Measurements from ENCODE around the gene SHMT2. TPM values are rescaled to one million over a fixed set of nuclear protein-coding genes. Genes with fewer than 3 reads are reported as not detected.
A peak's percentile ranks its signal among the peaks of the same experiment; 100 is the strongest.

The SHMT2 gene
- total RNA-seq = 100 to 1,000 TPM in 1 of 5 experiments, 10 to 100 TPM in 4; 21.7 to 175 (median 36.1) TPM
- polyA plus RNA-seq = 10 to 100 TPM; 29.7 to 40.4 TPM
- 22.7 reads per million, percentile 53 among the genes with 10 or more reads in this experiment for total RNA-seq

DNA sequence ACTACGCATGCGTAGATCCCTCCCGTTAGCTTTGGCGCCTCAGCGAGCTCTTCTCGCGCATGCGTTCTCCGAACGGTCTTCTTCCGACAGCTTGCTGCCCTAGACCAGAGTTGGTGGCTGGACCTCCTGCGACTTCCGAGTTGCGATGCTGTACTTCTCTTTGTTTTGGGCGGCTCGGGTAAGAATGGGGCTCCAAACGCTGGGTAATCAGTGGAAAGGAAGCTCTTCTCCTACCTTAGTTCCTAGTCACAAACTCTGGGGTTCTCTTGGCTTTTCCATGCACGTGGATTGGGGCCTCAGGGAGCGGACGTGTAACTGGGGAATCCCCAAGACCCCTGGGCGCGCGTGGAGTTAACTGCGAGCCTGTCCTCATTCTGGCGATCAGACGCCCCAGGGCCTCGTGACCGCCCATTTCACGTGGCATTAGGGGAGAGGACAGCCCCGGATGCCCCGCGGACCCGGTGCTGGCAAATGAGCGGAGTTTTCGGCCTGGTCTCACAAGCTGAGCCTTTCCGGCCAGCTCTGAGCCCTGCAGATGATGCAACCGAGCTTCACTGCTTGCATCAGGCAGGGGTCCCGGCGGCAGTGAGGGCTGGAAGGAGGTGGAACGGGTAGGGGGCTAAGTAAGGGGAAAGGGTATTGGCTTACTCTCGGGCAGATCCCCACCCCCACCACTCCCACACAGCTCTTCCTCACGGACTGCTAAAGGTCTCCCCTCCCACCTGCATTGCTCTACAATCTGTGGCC is at the start of gene SHMT2:
Gene SHMT2 (plus strand): TSS at position 78 of the 747 bp plus-strand sequence. CDS start 68 bp downstream, at position 146.
- POLR2A ChIA-PET = interaction anchor here (0.6 to 9.4 kb wide), 7 partner anchors 11 to 593 kb away, joined by 3 to 79 read pairs (median 7); partner anchors contain the start of gene STAT6
- CTCF ChIA-PET = interaction anchor here (0.7 to 11.7 kb wide), 8 partner anchors 10 to 118 kb away, joined by 3 to 148 read pairs (median 4); a partner anchor contains a TSS
- Mint-ChIP-seq H3K9me3 (peaks cover 0 to 2% (median 0%) of the 10 kb centered on the region in 11 donors), H3K36me3 (peaks cover 13 to 30% (median 18%) of the 10 kb centered on the region in 5 donors), H3K27me3 (peaks cover 11 to 28% (median 23%) of the 10 kb centered on the region in 5 donors), H3K4me3 (peak within 1 kb of the TSS; percentile 88 to 99 (median 92)), H3K4me1 (peaks cover 38 to 66% (median 55%) of the 10 kb centered on the region in 7 donors), H3K27ac (peak within 1 kb of the TSS; percentile 3 to 95 (median 84))
- intact Hi-C loops (cut with micrococcal nuclease) = loop anchor here (1.0 to 5.0 kb wide), 4 partner anchors 9 to 598 kb away; partner anchors contain the start of genes BAZ2A (in 1 of the 2) and R3HDM2 (in 1 of the 2)
- Histone ChIP-seq H3K36me3 (ENCODE audit: control insufficient read depth in 2 of 3, insufficient read depth in 3 of 3, low read length in 3 of 3) (peaks cover 0 to 36% (median 0%) of the 10 kb centered on the region in 3 experiments), H3K27me3 (ENCODE audit: control insufficient read depth in 2 of 2, insufficient read depth in 2 of 2, low read length in 2 of 2) (peaks cover 6 to 12% of the 10 kb centered on the region in 2 donors), H3K4me3 (ENCODE audit: low read length) (peak within 1 kb of the TSS; percentile 82), H3K27ac (ENCODE audit: low read depth, low read length) (peak within 1 kb of the TSS; percentile 69), H3K4me1 (ENCODE audit: control insufficient read depth in 2 of 2, insufficient read depth in 2 of 2, low read length in 2 of 2) (peaks cover 21 to 46% of the 10 kb centered on the region in 2 donors), H3K9me3 (ENCODE audit: control insufficient read depth in 2 of 3, low read length in 3 of 3) (no peaks in the 10 kb centered on the region)
- DNase-seq = peak; percentile 73 to 92 (median 88)
- peak; percentile 62 for ATAC-seq

DNA sequence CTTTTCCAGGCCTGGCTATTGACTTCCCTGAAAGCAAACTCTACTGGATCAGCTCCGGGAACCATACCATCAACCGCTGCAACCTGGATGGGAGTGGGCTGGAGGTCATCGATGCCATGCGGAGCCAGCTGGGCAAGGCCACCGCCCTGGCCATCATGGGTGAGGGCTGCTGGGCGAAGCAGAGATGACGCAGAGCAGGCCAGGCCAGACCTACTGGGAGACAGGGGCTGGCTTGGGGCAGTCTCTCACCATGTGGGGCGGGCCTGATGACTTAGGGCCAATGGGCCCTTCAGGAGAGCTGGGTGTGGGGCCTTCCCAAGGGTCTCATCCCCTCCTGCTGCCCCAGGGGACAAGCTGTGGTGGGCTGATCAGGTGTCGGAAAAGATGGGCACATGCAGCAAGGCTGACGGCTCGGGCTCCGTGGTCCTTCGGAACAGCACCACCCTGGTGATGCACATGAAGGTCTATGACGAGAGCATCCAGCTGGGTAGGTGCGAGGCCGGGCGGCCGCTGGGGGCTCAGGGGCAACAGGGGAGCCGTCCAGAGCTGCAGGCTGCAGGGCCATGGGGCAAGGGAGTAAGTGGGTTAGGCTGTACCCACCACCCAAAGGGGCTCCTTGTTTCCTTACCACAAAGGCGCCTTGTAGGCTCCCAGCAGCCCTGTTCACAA is 49.1 kb upstream of the SHMT2 start:
- peaks cover 0 to 9% (median 0%) of the 10 kb centered on the region in 5 donors for H3K36me3 Mint-ChIP-seq
- DNase-seq = no peak
- intact Hi-C loops (cut with micrococcal nuclease) = loop anchor here in 1 of 2 donors (10.0 kb wide), 1 partner anchor 426 kb away; the partner anchor contains the start of gene PRIM1

DNA sequence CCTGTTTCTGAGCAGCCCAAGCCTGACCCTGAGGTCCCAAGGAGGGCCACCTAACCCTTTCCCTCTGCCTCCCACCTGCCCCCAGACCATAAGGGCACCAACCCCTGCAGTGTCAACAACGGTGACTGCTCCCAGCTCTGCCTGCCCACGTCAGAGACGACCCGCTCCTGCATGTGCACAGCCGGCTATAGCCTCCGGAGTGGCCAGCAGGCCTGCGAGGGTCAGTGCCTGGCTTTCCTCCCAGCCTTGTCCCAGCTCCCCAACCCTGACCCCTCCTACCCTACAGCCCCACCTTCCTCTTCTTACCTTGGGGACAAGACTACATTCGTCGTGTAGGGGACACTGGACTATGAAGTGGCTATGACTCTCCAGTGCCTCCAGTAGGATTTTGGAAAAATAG is 48.4 kb upstream of the SHMT2 start:
- no peak for DNase-seq
- ATAC-seq = no peak
- Mint-ChIP-seq H3K4me1 (peaks cover 2 to 10% (median 6%) of the 10 kb centered on the region in 7 donors), H3K27me3 (peaks cover 0 to 2% (median 0%) of the 10 kb centered on the region in 5 donors), H3K9me3 (no peaks in the 10 kb centered on the region), H3K27ac (no peak overlapping the region), H3K4me3 (no peak overlapping the region), H3K36me3 (peaks cover 0 to 9% (median 0%) of the 10 kb centered on the region in 5 donors)
- H3K9me3 ChIP-seq (ENCODE audit: control insufficient read depth in 2 of 3, low read length in 3 of 3) = no peaks in the 10 kb centered on the region
- H3K27me3 ChIP-seq (ENCODE audit: control insufficient read depth in 2 of 2, insufficient read depth in 2 of 2, low read length in 2 of 2) = no peaks in the 10 kb centered on the region
- H3K4me3 ChIP-seq (ENCODE audit: low read length) = no peak overlapping the region
- H3K27ac ChIP-seq (ENCODE audit: low read depth, low read length) = no peak overlapping the region
- no peaks in the 10 kb centered on the region for H3K4me1 ChIP-seq (ENCODE audit: control insufficient read depth in 2 of 2, insufficient read depth in 2 of 2, low read length in 2 of 2)
- ChIA-PET CTCF (interaction anchor here (0.7 to 8.3 kb wide), 2 partner anchors 57 to 457 kb away, joined by 3 to 162 read pairs; partner anchors contain the start of gene LRP1), POLR2A (no interaction called here)
- H3K36me3 ChIP-seq (ENCODE audit: control insufficient read depth in 2 of 3, insufficient read depth in 3 of 3, low read length in 3 of 3) = no peaks in the 10 kb centered on the region
- intact Hi-C loops (cut with micrococcal nuclease) = loop anchor here in 1 of 2 donors (10.0 kb wide), 1 partner anchor 426 kb away; the partner anchor contains the start of gene PRIM1

More for the DNA sequence above, 49.1 kb upstream of the SHMT2 start:
- H3K36me3 ChIP-seq (ENCODE audit: control insufficient read depth in 2 of 3, insufficient read depth in 3 of 3, low read length in 3 of 3) = no peaks in the 10 kb centered on the region
- no peak overlapping the region for H3K27ac ChIP-seq (ENCODE audit: low read depth, low read length)
- no peaks in the 10 kb centered on the region for H3K9me3 Mint-ChIP-seq
- H3K4me3 Mint-ChIP-seq = no peak overlapping the region
- peaks cover 0 to 2% (median 0%) of the 10 kb centered on the region in 5 donors for H3K27me3 Mint-ChIP-seq
- no peak overlapping the region for H3K4me3 ChIP-seq (ENCODE audit: low read length)
- ChIA-PET CTCF (interaction anchor here (0.6 to 8.3 kb wide), 3 partner anchors 57 to 530 kb away, joined by 3 to 162 read pairs (median 4); partner anchors contain the start of gene LRP1), POLR2A (no interaction called here)
- ATAC-seq = no peak
- no peaks in the 10 kb centered on the region for H3K27me3 ChIP-seq (ENCODE audit: control insufficient read depth in 2 of 2, insufficient read depth in 2 of 2, low read length in 2 of 2)
- H3K27ac Mint-ChIP-seq = no peak overlapping the region
- no peaks in the 10 kb centered on the region for H3K9me3 ChIP-seq (ENCODE audit: control insufficient read depth in 2 of 3, low read length in 3 of 3)
- H3K4me1 Mint-ChIP-seq = peaks cover 2 to 10% (median 6%) of the 10 kb centered on the region in 7 donors
- H3K4me1 ChIP-seq (ENCODE audit: control insufficient read depth in 2 of 2, insufficient read depth in 2 of 2, low read length in 2 of 2) = no peaks in the 10 kb centered on the region

DNA sequence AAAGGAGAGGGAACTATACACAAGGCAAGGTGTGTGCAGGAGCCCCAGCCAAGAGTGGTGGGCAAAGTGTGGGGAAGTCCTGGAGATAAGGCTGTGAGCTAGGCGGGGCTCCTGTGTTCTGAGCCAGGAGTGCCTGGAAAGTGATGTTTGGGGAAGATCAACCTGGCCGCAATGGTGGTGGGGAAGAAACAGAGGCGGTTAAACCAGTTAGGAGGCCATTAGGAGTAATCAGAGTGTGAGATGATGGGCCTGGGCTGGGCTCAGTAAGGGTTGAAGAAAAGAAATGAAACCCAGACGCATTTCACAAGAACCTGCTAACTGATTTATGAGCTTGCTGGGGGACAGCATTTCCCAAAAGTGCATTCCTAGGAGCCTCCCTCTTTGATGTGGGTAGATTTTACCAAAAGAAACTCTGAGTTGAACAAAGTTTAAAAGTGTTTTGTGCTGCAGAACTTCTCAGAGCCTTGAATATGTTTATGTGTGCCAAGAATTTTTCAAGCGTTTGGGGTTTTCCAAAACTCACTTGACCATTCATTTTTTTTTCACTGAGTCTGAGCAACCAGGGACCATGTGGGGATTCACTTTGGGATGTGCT is 47.9 kb upstream of the SHMT2 start:
- Mint-ChIP-seq H3K27me3 (peaks cover 0 to 2% (median 0%) of the 10 kb centered on the region in 5 donors), H3K36me3 (peaks cover 0 to 4% (median 0%) of the 10 kb centered on the region in 5 donors), H3K4me1 (peaks cover 2 to 10% (median 6%) of the 10 kb centered on the region in 7 donors), H3K9me3 (no peaks in the 10 kb centered on the region), H3K4me3 (no peak overlapping the region), H3K27ac (no peak overlapping the region)
- H3K36me3 ChIP-seq (ENCODE audit: control insufficient read depth in 2 of 3, insufficient read depth in 3 of 3, low read length in 3 of 3) = no peaks in the 10 kb centered on the region
- ATAC-seq (no peak), DNase-seq (no peak)
- intact Hi-C loops (cut with micrococcal nuclease) = loop anchor here in 1 of 2 donors (2.0 to 10.0 kb wide), 2 partner anchors 175 to 427 kb away; partner anchors contain the start of genes PRIM1 and ZBTB39
- CTCF ChIA-PET = interaction anchor here (0.5 to 8.3 kb wide), 8 partner anchors 51 to 1125 kb away, joined by 3 to 162 read pairs (median 4); partner anchors contain the start of gene LRP1
- POLR2A ChIA-PET = interaction anchor here (1.3 kb wide), 1 partner anchor 53 kb away, joined by 3 read pairs; the partner anchor contains the start of gene LRP1
- H3K9me3 ChIP-seq (ENCODE audit: control insufficient read depth in 2 of 3, low read length in 3 of 3) = no peaks in the 10 kb centered on the region
- no peak overlapping the region for H3K27ac ChIP-seq (ENCODE audit: low read depth, low read length)
- H3K4me1 ChIP-seq (ENCODE audit: control insufficient read depth in 2 of 2, insufficient read depth in 2 of 2, low read length in 2 of 2) = no peaks in the 10 kb centered on the region
- H3K4me3 ChIP-seq (ENCODE audit: low read length) = no peak overlapping the region
- no peaks in the 10 kb centered on the region for H3K27me3 ChIP-seq (ENCODE audit: control insufficient read depth in 2 of 2, insufficient read depth in 2 of 2, low read length in 2 of 2)

DNA sequence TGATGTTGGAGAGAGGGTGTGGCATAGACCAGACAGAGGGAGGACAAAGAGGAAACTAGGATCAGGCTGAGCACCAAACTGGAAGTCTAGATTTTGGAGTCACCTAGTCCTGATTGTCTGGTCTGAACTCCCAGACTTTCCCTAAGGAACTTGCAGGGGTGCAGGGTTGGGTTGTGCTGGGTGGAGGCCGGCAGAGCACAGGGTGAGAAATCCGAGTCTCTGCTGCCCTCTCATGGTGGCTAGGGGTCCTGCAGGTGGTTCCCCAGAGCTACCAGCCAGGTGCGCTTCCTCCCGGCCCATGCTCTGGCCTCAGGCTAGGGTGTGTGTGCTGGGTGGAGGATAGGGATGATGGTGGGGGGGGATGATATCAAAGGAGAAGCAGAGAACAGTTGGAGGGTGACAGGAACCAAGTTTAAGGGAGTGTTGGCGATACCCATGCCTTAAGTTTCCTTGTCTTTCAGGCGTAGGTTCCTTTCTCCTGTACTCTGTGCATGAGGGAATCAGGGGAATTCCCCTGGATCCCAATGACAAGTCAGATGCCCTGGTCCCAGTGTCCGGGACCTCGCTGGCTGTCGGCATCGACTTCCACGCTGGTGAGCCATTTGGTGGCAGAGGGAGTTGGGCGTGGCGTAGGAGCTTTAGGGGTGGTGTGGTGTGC is 46.5 kb upstream of the SHMT2 start:
- no peaks in the 10 kb centered on the region for H3K4me1 ChIP-seq (ENCODE audit: control insufficient read depth in 2 of 2, insufficient read depth in 2 of 2, low read length in 2 of 2)
- ATAC-seq (peak; percentile 95), DNase-seq (peak; percentile 54 to 85 (median 73))
- H3K27ac ChIP-seq (ENCODE audit: low read depth, low read length) = no peak overlapping the region
- no peaks in the 10 kb centered on the region for H3K9me3 ChIP-seq (ENCODE audit: control insufficient read depth in 2 of 3, low read length in 3 of 3)
- H3K27ac Mint-ChIP-seq = peak overlapping the region in 1 of 9 donors; percentile 24
- POLR2A ChIA-PET = interaction anchor here (0.6 to 1.5 kb wide), 8 partner anchors 52 to 1467 kb away, joined by 3 to 6 read pairs (median 3); partner anchors contain the start of genes BLOC1S1, LRP1 and STAT6
- CTCF ChIA-PET = interaction anchor here (0.5 to 8.3 kb wide), 11 partner anchors 23 to 151 kb away, joined by 3 to 162 read pairs (median 5); partner anchors contain the start of genes LRP1 and STAT6
- H3K36me3 ChIP-seq (ENCODE audit: control insufficient read depth in 2 of 3, insufficient read depth in 3 of 3, low read length in 3 of 3) = no peaks in the 10 kb centered on the region
- H3K27me3 ChIP-seq (ENCODE audit: control insufficient read depth in 2 of 2, insufficient read depth in 2 of 2, low read length in 2 of 2) = no peaks in the 10 kb centered on the region
- intact Hi-C loops (cut with micrococcal nuclease) = loop anchor here (1.0 to 10.0 kb wide), 6 partner anchors 59 to 428 kb away; partner anchors contain the start of genes PRIM1 (in 1 of the 2) and ZBTB39 (in 1 of the 2)
- H3K4me3 Mint-ChIP-seq = no peak overlapping the region
- peaks cover 0 to 2% (median 0%) of the 10 kb centered on the region in 5 donors for H3K27me3 Mint-ChIP-seq
- H3K4me1 Mint-ChIP-seq = peaks cover 2 to 10% (median 6%) of the 10 kb centered on the region in 7 donors
- H3K4me3 ChIP-seq (ENCODE audit: low read length) = no peak overlapping the region
- no peaks in the 10 kb centered on the region for H3K9me3 Mint-ChIP-seq
- H3K36me3 Mint-ChIP-seq = peaks cover 0 to 11% (median 0%) of the 10 kb centered on the region in 5 donors

Measured in naive thymus-derived CD4-positive, alpha-beta T cell (primary cell).